Left lung (tissue), 10 donors: Measurements from ENCODE around the gene SYNDIG1. TPM values are rescaled to one million over a fixed set of nuclear protein-coding genes. Genes with fewer than 3 reads are reported as not detected.
A peak's percentile ranks its signal among the peaks of the same experiment; 100 is the strongest.

Experiments used
- ATAC-seq: fragments of 200-7000 bp; cut with Tn5 transposase; one replicate; pipeline ENCODE4 v1.9.1; 2020; ENCODE audit warnings: moderate library complexity
- DNase-seq, 4 donors: peaks; one replicate each; pipeline ENCODE4 v3.0.0-alpha.2; 2013 to 2020
- H3K27ac ChIP-seq, 2 donors: fragments of 200-600 bp; sonication (generic) in 1 of 2; one replicate each; pipeline versions ENCODE4 v1.5.0 to v1.8.0; 2020 to 2021
- H3K27me3 ChIP-seq, 2 donors: fragments of 200-600 bp; sonication (generic) in 1 of 2; one replicate each; pipeline versions ENCODE4 v1.5.0 to v1.8.0; 2020 to 2021
- H3K36me3 ChIP-seq, 2 donors: fragments of 200-600 bp; sonication (generic) in 1 of 2; one replicate each; pipeline versions ENCODE4 v1.5.0 to v1.8.0; 2020 to 2021
- H3K4me1 ChIP-seq, 2 donors: fragments of 200-600 bp; one replicate each; pipeline ENCODE4 v1.8.0; 2021
- H3K4me3 ChIP-seq, 2 donors: fragments of 200-600 bp; sonication (generic) in 1 of 2; one replicate each; pipeline versions ENCODE4 v1.5.0 to v1.8.0; 2020 to 2021; ENCODE audit warnings: mild to moderate bottlenecking in 1 of 2
- H3K9me3 ChIP-seq, 2 donors: fragments of 200-600 bp; sonication (generic) in 1 of 2; one replicate each; pipeline versions ENCODE4 v1.5.0 to v1.8.0; 2020 to 2021
- CTCF ChIP-seq, 2 donors: fragments of 200-600 bp; sonication (generic) in 1 of 2; IDR thresholded peaks; one replicate each; pipeline versions ENCODE4 v1.5.0 to v1.8.0; 2021; ENCODE audit warnings: antibody characterized with exemption in 2 of 2
- intact Hi-C, 2 donors: fragments of 100-400 bp; cut with DNase I; formaldehyde crosslinking; loops; one replicate each; pipeline versions ENCODE4 v1.11.2 to v1.14.2; 2022
- polyA plus RNA-seq, 6 donors: library from polyadenylated mRNA; unstranded; fragments of 120-200 nt; gene quantifications; one replicate each; pipeline ENCODE4 v1.2.1, GENCODE V29; 2013; ENCODE audit not compliant: insufficient read length in 6 of 6
- total RNA-seq, 2 donors: library from RNA; stranded (reverse); fragmentation: NEBNext Ultra II Directional; extraction: Animal tissue kit (Norgen Biotek cat#: 25700); gene quantifications; one replicate each; pipeline ENCODE4 v1.2.1, GENCODE V29; 2021
- donor health status: DM: no; HTN: yes; CAD: no.
- donor health status: DM: no; HTN: no; CAD: no.

Gene SYNDIG1
- total and polyA plus RNA-seq, 8 donors, result 1.3 to 7.8 (median 5.4) TPM

GRCh38 chr20:24462460-24463010 lies 6.9 kb upstream of the SYNDIG1 start:
- Histone ChIP-seq H3K4me1 (no peaks in the 10 kb centered on the region), H3K36me3 (no peaks in the 10 kb centered on the region), H3K27ac (no peak overlapping the region), H3K9me3 (no peaks in the 10 kb centered on the region), H3K27me3 (peaks cover 1 to 58% of the 10 kb centered on the region in 2 donors), H3K4me3 (no peak overlapping the region)
- intact Hi-C loops, result no loop called here
- ATAC-seq (no peak), DNase-seq (no peak)
- no peak for TF ChIP-seq CTCF (IDR thresholded peaks at IDR 0.05)

GRCh38 chr20:24465159-24465558 lies 4.3 kb upstream of the SYNDIG1 start:
- H3K4me3 ChIP-seq, result no peak overlapping the region
- ATAC-seq (no peak), DNase-seq (no peak)
- no peak for TF ChIP-seq CTCF (IDR thresholded peaks at IDR 0.05)
- H3K27me3 ChIP-seq, result peaks cover 21 to 67% of the 10 kb centered on the region in 2 donors
- no peaks in the 10 kb centered on the region for H3K36me3 ChIP-seq
- no peaks in the 10 kb centered on the region for H3K9me3 ChIP-seq
- no peak overlapping the region for H3K27ac ChIP-seq
- intact Hi-C loops, result no loop called here
- peaks cover 0 to 6% of the 10 kb centered on the region in 2 donors for H3K4me1 ChIP-seq

GRCh38 chr20:24465730-24466129 lies 3.7 kb upstream of the SYNDIG1 start:
- DNase-seq (peak in 1 of 4 donors; percentile 21), ATAC-seq (no peak)
- no peak overlapping the region for H3K27ac ChIP-seq
- no peak overlapping the region for H3K4me3 ChIP-seq
- H3K4me1 ChIP-seq, result peaks cover 0 to 6% of the 10 kb centered on the region in 2 donors
- H3K9me3 ChIP-seq, result no peaks in the 10 kb centered on the region
- H3K36me3 ChIP-seq, result no peaks in the 10 kb centered on the region
- intact Hi-C loops, result no loop called here
- H3K27me3 ChIP-seq, result peaks cover 27 to 72% of the 10 kb centered on the region in 2 donors
- no peak for TF ChIP-seq CTCF (IDR thresholded peaks at IDR 0.05)

- Histone ChIP-seq H3K27ac (no peak overlapping the region), H3K36me3 (no peaks in the 10 kb centered on the region), H3K27me3 (peaks cover 42 to 98% of the 10 kb centered on the region in 2 donors), H3K4me3 (peak overlapping the region in 1 of 2 donors; percentile 21), H3K9me3 (no peaks in the 10 kb centered on the region), H3K4me1 (peaks cover 0 to 6% of the 10 kb centered on the region in 2 donors)
- DNase-seq (no peak), ATAC-seq (no peak)
- intact Hi-C loops, result no loop called here
- TF ChIP-seq CTCF (IDR thresholded peaks at IDR 0.05), result no peak
These were observed 871 bp upstream of the SYNDIG1 start for GRCh38 chr20:24468401-24469115.

- DNase-seq (peak in 3 of 4 donors; percentile 15 to 79 (median 28)), ATAC-seq (peak; percentile 22)
- no peak overlapping the region for H3K27ac ChIP-seq
- intact Hi-C loops, result no loop called here
- no peaks in the 10 kb centered on the region for H3K9me3 ChIP-seq
- peaks cover 42 to 93% of the 10 kb centered on the region in 2 donors for H3K27me3 ChIP-seq
- H3K36me3 ChIP-seq, result no peaks in the 10 kb centered on the region
- peak overlapping the region; percentile 21 for H3K4me3 ChIP-seq
- H3K4me1 ChIP-seq, result peaks cover 0 to 6% of the 10 kb centered on the region in 2 donors
- TF ChIP-seq CTCF (IDR thresholded peaks at IDR 0.05), result no peak
These were observed 691 bp downstream of the SYNDIG1 start for GRCh38 chr20:24469894-24470745.
